K562 (cell line): ENCODE measurements around the gene PAX5. TPM values are rescaled to one million over a fixed set of nuclear protein-coding genes. Genes with fewer than 3 reads are reported as not detected.

Source experiments
- ATAC-seq: fragments of 200-7000 bp; cut with Tn5 transposase; 3 replicates; pipeline ENCODE4 v1.9.1; 2020; ENCODE audit warnings: moderate library complexity
- BruUV-seq: library from RNA; stranded (reverse); fragments of 400-500 nt; replicated peaks from 2 replicates; lab custom pipeline; 2021; lab: Mats Ljungman, UMichigan
- CTCF ChIA-PET: fragments of 300-600 bp; formaldehyde crosslinking; extraction: SDS; loops from one replicate; lab custom pipeline; 2021; ENCODE audit warnings: low intra/inter-chr PET ratio; lab: Yijun Ruan, JAX
- POLR2A ChIA-PET: fragments of 300-600, 350-650 bp; sonication (Branson Sonifier 250); formaldehyde crosslinking; extraction: SDS; loops from one replicate; lab custom pipeline; 2021; ENCODE audit warnings: antibody characterized with exemption, inconsistent platforms; lab: Yijun Ruan, JAX
- DNase-seq, 4 experiments: peaks; one replicate each; pipeline versions ENCODE4 v3.0.0 to v3.0.0-alpha.2; 2011 to 2018; ENCODE audit warnings: low spot score in 3 of 4, mixed read lengths in 3 of 4; ENCODE audit errors: extremely low read depth in 1 of 4
- FAIRE-seq: peaks from 2 replicates; lab custom pipeline; 2011; peaks lifted over from hg19 to GRCh38; lab: Jason Lieb, UNC
- H2AFZ ChIP-seq: 2 replicates; pipeline ENCODE4 v1.6.0; 2011; ENCODE audit warnings: low read depth, low read length, control low read depth, inconsistent platforms
- H3K27ac ChIP-seq: fragments of 200-600 bp; 3 replicates; pipeline ENCODE4 v1.8.0; 2011; ENCODE audit warnings: low read depth, mild to moderate bottlenecking, control low read depth, inconsistent platforms, low read length, moderate library complexity, mixed read lengths; ENCODE audit errors: extremely low read depth
- H3K27me3 ChIP-seq, 2 experiments: fragments of 300-600 bp in 1 of 2; 2 replicates in 1 of 2; 3 replicates in 1 of 2; pipeline versions ENCODE4 v1.6.0 to v1.8.0; 2011; ENCODE audit warnings: inconsistent platforms in 2 of 2, low read length in 2 of 2, mild to moderate bottlenecking in 1 of 2, mixed read lengths in 1 of 2, moderate library complexity in 1 of 2; ENCODE audit not compliant: control insufficient read depth in 2 of 2, insufficient read depth in 2 of 2
- H3K36me3 ChIP-seq: fragments of 300-600 bp; 3 replicates; pipeline ENCODE4 v1.8.0; 2011; ENCODE audit warnings: mild to moderate bottlenecking, low read length, inconsistent platforms; ENCODE audit not compliant: control insufficient read depth, insufficient read depth
- H3K4me1 ChIP-seq, 2 experiments: fragments of 200-600 bp in 1 of 2; replicated peaks in 1 of 2; 2 replicates in 1 of 2; 3 replicates in 1 of 2; pipeline versions ENCODE4 v1.5.1 to v1.8.0; 2011; ENCODE audit warnings: inconsistent platforms in 2 of 2, low read length in 2 of 2, mild to moderate bottlenecking in 1 of 2, mixed read lengths in 1 of 2, moderate library complexity in 1 of 2; ENCODE audit not compliant: control insufficient read depth in 2 of 2, insufficient read depth in 2 of 2
- H3K4me2 ChIP-seq: 2 replicates; pipeline ENCODE4 v1.6.1; 2011; ENCODE audit warnings: low read length, control low read depth, inconsistent platforms, mixed read lengths; ENCODE audit not compliant: insufficient read depth
- H3K4me3 ChIP-seq: fragments of 200-600 bp; sonication (generic), shearing (Covaris generic); 2 replicates; pipeline ENCODE4 v1.5.1; 2016; ENCODE audit warnings: control low read depth, inconsistent platforms
- H3K79me2 ChIP-seq: fragments of 200-600 bp; 3 replicates; pipeline ENCODE4 v1.8.0; 2011; ENCODE audit warnings: low read length, inconsistent platforms; ENCODE audit not compliant: control insufficient read depth, insufficient read depth
- H3K9ac ChIP-seq, 2 experiments: 2 replicates each; pipeline versions ENCODE4 v1.6.0 to v1.6.1; 2011; ENCODE audit warnings: low read depth in 2 of 2, low read length in 2 of 2, control low read depth in 1 of 2, inconsistent platforms in 1 of 2, mild to moderate bottlenecking in 1 of 2, mixed read lengths in 1 of 2; ENCODE audit not compliant: insufficient read depth in 1 of 2
- H3K9me1 ChIP-seq: one replicate; pipeline ENCODE4 v1.6.0; 2011; ENCODE audit warnings: inconsistent platforms, mild to moderate bottlenecking, low read length, moderate library complexity; ENCODE audit not compliant: control insufficient read depth, insufficient read depth
- H3K9me3 ChIP-seq: replicated peaks from 2 replicates; pipeline ENCODE4 v1.5.1; 2011; ENCODE audit warnings: low read depth, low read length, inconsistent platforms; ENCODE audit not compliant: control insufficient read depth, insufficient read depth
- H4K20me1 ChIP-seq: replicated peaks from 2 replicates; pipeline ENCODE4 v1.6.1; 2011; ENCODE audit warnings: low read length, inconsistent platforms, mixed read lengths; ENCODE audit not compliant: control insufficient read depth, insufficient read depth
- FOXJ2 ChIP-seq: fragments of 200-800 bp; sonication (Bioruptor generic); IDR thresholded peaks from 2 replicates; pipeline ENCODE4 v1.6.1; 2016; ENCODE audit warnings: missing genetic modification characterization, missing compliant biosample characterization
- ZNF699 ChIP-seq: fragments of 250-450 bp; sonication (Bioruptor Pico); IDR thresholded peaks from 2 replicates; pipeline ENCODE4 v1.8.0; 2021; ENCODE audit warnings: mild to moderate bottlenecking, moderate library complexity; ENCODE audit not compliant: insufficient replicate concordance
- WGBS: fragments of 100-300 bp; shearing (Covaris generic); methylation state at CpG from one replicate; pipeline ENCODE4 v1.1.6; 2016; ENCODE audit warnings: low coverage, mixed read lengths; ENCODE audit not compliant: insufficient coverage; ENCODE audit errors: missing lambda C conversion rate; 5-methylcytosine and 5-hydroxymethylcytosine counted together
- in situ Hi-C: fragments of 300-500 bp; cut with MboI; formaldehyde crosslinking; loops from 4 replicates; pipeline ENCODE4 v1.15.0; 2018; ENCODE audit warnings: inconsistent platforms, mixed read lengths
- intact Hi-C: fragments of 100-400 bp; cut with micrococcal nuclease; formaldehyde crosslinking; loops from 2 replicates; pipeline ENCODE4 v1.14.2; 2022
- polyA plus RNA-seq, 8 experiments: library from polyadenylated mRNA; depleted of rRNA in 4 of 8; stranded (reverse) in 5 of 8; unstranded in 3 of 8; fragments of >200 nt; fragmentation: Nextera tagmentation in 2 of 8; fragmentation: Illumina TruSeq in 1 of 8; extraction: Ambion mirVana in 2 of 8; extraction: Trizol in 1 of 8; gene quantifications; 2 replicates each; pipeline versions ENCODE4 v1.2.1 to v1.2.3, GENCODE V29; 2011 to 2014; ENCODE audit warnings: inconsistent platforms in 1 of 8, missing spikeins in 1 of 8
- total RNA-seq, 7 experiments: library from RNA; depleted of rRNA in 6 of 7; stranded (reverse); fragments of >200 nt in 6 of 7; fragmentation: Illumina TruSeq in 2 of 7; extraction: Trizol in 2 of 7; gene quantifications; 2 replicates each; pipeline versions ENCODE4 v1.2.1 to v1.2.3, GENCODE V29; 2011 to 2021; ENCODE audit warnings: low replicate concordance in 1 of 7
- TF ChIP-seq, protein P1 (sequence below): fragments of 250-450 bp; sonication (Bioruptor Pico); IDR thresholded peaks from 2 replicates; pipeline ENCODE4 v1.4.0; 2020; ENCODE audit warnings: mild to moderate bottlenecking, moderate library complexity
- TF ChIP-seq, protein P2 (sequence below), 3 experiments: IDR thresholded peaks in 2 of 3; conservative IDR thresholded peaks in 1 of 3; 2 replicates each; pipeline ENCODE4 v1.5.1; 2011 to 2012; ENCODE audit warnings: low read length in 3 of 3, mild to moderate bottlenecking in 3 of 3, control low read depth in 2 of 3, improper control_type of control experiment in 1 of 3, inconsistent platforms in 1 of 3, low read depth in 1 of 3, mixed read lengths in 1 of 3, moderate library complexity in 1 of 3; ENCODE audit not compliant: insufficient read depth in 2 of 3

The PAX5 gene
- total and polyA plus RNA-seq, 9 of the 15 experiments (the other 6 are each of a cell fraction or from before 2014, with no cell fraction given) = 0.03 to 0.09 TPM; not detected in 7

DNA sequence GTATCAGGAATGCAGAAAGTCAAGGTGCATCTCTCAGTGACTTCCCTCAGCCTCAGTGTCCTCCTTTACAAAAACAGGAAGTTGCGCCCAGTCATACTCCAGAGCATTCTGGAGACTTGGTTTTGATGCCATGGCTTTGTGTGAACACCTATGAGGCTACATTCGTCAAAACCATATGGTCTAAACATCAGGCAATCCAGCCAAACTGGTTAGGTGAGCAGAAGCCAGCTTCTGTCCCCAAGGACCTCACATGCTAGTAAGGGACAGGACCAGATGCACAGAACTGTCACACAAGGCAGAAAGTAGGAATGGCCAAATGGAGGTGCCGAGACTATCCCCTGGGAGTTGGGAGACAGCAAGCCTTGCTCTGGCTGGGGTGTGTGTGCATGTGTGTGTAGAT, 244.2 kb downstream of the PAX5 start (continued):
- TF ChIP-seq, protein P1, sequence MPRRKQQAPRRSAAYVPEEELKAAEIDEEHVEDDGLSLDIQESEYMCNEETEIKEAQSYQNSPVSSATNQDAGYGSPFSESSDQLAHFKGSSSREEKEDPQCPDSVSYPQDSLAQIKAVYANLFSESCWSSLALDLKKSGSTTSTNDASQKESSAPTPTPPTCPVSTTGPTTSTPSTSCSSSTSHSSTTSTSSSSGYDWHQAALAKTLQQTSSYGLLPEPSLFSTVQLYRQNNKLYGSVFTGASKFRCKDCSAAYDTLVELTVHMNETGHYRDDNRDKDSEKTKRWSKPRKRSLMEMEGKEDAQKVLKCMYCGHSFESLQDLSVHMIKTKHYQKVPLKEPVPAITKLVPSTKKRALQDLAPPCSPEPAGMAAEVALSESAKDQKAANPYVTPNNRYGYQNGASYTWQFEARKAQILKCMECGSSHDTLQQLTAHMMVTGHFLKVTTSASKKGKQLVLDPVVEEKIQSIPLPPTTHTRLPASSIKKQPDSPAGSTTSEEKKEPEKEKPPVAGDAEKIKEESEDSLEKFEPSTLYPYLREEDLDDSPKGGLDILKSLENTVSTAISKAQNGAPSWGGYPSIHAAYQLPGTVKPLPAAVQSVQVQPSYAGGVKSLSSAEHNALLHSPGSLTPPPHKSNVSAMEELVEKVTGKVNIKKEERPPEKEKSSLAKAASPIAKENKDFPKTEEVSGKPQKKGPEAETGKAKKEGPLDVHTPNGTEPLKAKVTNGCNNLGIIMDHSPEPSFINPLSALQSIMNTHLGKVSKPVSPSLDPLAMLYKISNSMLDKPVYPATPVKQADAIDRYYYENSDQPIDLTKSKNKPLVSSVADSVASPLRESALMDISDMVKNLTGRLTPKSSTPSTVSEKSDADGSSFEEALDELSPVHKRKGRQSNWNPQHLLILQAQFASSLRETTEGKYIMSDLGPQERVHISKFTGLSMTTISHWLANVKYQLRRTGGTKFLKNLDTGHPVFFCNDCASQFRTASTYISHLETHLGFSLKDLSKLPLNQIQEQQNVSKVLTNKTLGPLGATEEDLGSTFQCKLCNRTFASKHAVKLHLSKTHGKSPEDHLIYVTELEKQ = no peak
- TF ChIP-seq FOXJ2 (tag) = no peak

DNA sequence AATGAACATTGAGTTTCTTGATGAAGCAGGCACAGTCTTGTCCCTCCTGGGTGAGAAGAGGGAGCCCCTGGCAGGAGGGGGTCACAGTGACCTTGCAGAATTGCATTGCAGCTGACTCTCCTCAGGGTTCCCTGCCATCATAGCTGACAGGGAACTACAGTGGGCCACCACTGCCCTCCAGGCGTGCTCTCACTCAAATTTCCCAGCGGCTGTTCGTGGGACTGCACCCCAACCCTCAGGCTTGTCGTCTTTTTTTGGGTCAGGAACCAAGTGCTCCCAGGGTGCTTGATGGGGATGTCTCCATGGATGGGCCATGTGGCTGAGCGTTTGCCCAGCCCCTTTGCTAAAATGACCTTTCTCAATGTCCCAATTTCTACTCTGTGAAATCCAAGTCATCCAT, 245.5 kb downstream of the PAX5 start:
- Histone ChIP-seq H3K4me3 (no peak overlapping the region), H3K4me1 (no peaks in the 10 kb centered on the region), H2AFZ (no peak overlapping the region), H3K4me2 (no peak overlapping the region), H3K27ac (no peak overlapping the region), H3K36me3 (no peaks in the 10 kb centered on the region), H3K9ac (no peak overlapping the region), H4K20me1 (no peaks in the 10 kb centered on the region), H3K9me1 (no peaks in the 10 kb centered on the region), H3K79me2 (no peaks in the 10 kb centered on the region), H3K9me3 (0 out of 2 replicates have a peak, but pooled peaks cover 2% of the 10 kb centered on the region), H3K27me3 (no peaks in the 10 kb centered on the region; a peak in 1 of 5 replicates)
- DNase-seq = peak in 3 of 4 experiments; percentile 8 to 38 (median 26)
- POLR2A ChIA-PET = no interaction called here
- in situ Hi-C loops = no loop called here
- intact Hi-C loops = no loop called here
- WGBS = 0% methylated on average over 4 of the region's 5 CpGs
- BruUV-seq = no TSS peak
- no peak for FAIRE-seq
- ATAC-seq = peak; percentile 67; the same call in 2 of the 3 replicates
- CTCF ChIA-PET = interaction anchor here (1.0 kb wide), 1 partner anchor 9 kb away, joined by 5 read pairs; no protein-coding TSS in a partner anchor
- TF ChIP-seq, protein P2, sequence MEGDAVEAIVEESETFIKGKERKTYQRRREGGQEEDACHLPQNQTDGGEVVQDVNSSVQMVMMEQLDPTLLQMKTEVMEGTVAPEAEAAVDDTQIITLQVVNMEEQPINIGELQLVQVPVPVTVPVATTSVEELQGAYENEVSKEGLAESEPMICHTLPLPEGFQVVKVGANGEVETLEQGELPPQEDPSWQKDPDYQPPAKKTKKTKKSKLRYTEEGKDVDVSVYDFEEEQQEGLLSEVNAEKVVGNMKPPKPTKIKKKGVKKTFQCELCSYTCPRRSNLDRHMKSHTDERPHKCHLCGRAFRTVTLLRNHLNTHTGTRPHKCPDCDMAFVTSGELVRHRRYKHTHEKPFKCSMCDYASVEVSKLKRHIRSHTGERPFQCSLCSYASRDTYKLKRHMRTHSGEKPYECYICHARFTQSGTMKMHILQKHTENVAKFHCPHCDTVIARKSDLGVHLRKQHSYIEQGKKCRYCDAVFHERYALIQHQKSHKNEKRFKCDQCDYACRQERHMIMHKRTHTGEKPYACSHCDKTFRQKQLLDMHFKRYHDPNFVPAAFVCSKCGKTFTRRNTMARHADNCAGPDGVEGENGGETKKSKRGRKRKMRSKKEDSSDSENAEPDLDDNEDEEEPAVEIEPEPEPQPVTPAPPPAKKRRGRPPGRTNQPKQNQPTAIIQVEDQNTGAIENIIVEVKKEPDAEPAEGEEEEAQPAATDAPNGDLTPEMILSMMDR (IDR thresholded peaks at IDR 0.05 in 2 of 3, conservative IDR thresholded peaks at IDR 0.05 in 1 of 3; ENCODE audit: insufficient read depth in 2 of 3, low read depth in 1 of 3, low read length in 3 of 3) = peak; percentile 18 to 46 (median 35); a peak in 3 of 6 replicates
- no peak for TF ChIP-seq ZNF699 (CRISPR knock-in tag)
